WTC11 (cell line): ENCODE results near the gene C16orf54. TPM values are rescaled to one million over a fixed set of nuclear protein-coding genes. Genes with fewer than 3 reads are reported as not detected.
"Not testable (repeated sequence)": the region's sequence is repeated elsewhere in the genome, so short reads cannot be mapped to it uniquely, and the experiment has no call there.

Experiments used
- ATAC-seq: fragments of 200-7000 bp; cut with Tn5 transposase; 2 replicates; pipeline ENCODE4 v1.10.0; 2021; ENCODE audit warnings: mild to moderate bottlenecking, moderate library complexity
- CTCF ChIA-PET: fragments of 300-600 bp; sonication (Branson Sonifier 250); formaldehyde crosslinking; loops from one replicate; lab custom pipeline; 2021; ENCODE audit warnings: antibody characterized with exemption; lab: Charles Lee
- POLR2A ChIA-PET: fragments of 350-600 bp; sonication (Branson Sonifier 250); formaldehyde crosslinking; loops from one replicate; lab custom pipeline; 2021; ENCODE audit warnings: antibody characterized with exemption; lab: Charles Lee
- DNase-seq: peaks from one replicate; pipeline ENCODE4 v3.0.0; 2021; ENCODE audit warnings: low spot score
- H3K27ac Mint-ChIP-seq: 2 replicates; pipeline ENCODE4 v1.8.0; 2021; ENCODE audit warnings: mixed read lengths
- H3K27me3 Mint-ChIP-seq: 2 replicates; pipeline ENCODE4 v1.8.0; 2021; ENCODE audit warnings: low read depth, mild to moderate bottlenecking, moderate library complexity, mixed read lengths
- H3K36me3 Mint-ChIP-seq: 2 replicates; pipeline ENCODE4 v1.8.0; 2021; ENCODE audit warnings: mixed read lengths
- H3K4me1 Mint-ChIP-seq: 2 replicates; pipeline ENCODE4 v1.8.0; 2022; ENCODE audit warnings: mixed read lengths
- H3K4me3 Mint-ChIP-seq: 2 replicates; pipeline ENCODE4 v1.8.0; 2021; ENCODE audit warnings: mild to moderate bottlenecking, moderate library complexity, mixed read lengths
- H3K9me3 Mint-ChIP-seq: 2 replicates; pipeline ENCODE4 v1.8.0; 2021; ENCODE audit warnings: mixed read lengths
- FOXK1 ChIP-seq: sonication (generic); formaldehyde crosslinking; IDR thresholded peaks from 2 replicates; pipeline ENCODE4 v1.8.0; 2022; ENCODE audit warnings: mild to moderate bottlenecking, moderate library complexity, missing genetic modification reagents
- FOXP1 ChIP-seq: sonication (generic); formaldehyde crosslinking; IDR thresholded peaks from 2 replicates; pipeline ENCODE4 v1.8.0; 2022; ENCODE audit warnings: missing genetic modification reagents, mild to moderate bottlenecking, moderate library complexity, borderline replicate concordance
- GTF2I ChIP-seq: fragments of 250-450 bp; sonication (Bioruptor Pico); conservative IDR thresholded peaks from 2 replicates; pipeline ENCODE4 v1.4.0; 2021; ENCODE audit warnings: mild to moderate bottlenecking
- MAX ChIP-seq: sonication (generic); formaldehyde crosslinking; IDR thresholded peaks from 2 replicates; pipeline ENCODE4 v1.8.0; 2022; ENCODE audit warnings: mild to moderate bottlenecking, missing genetic modification reagents
- PREB ChIP-seq: sonication (generic); formaldehyde crosslinking; IDR thresholded peaks from 2 replicates; pipeline ENCODE4 v1.8.1; 2022; ENCODE audit warnings: mild to moderate bottlenecking, missing genetic modification reagents, moderate library complexity, borderline replicate concordance
- SMAD3 ChIP-seq: sonication (generic); formaldehyde crosslinking; IDR thresholded peaks from 2 replicates; pipeline ENCODE4 v1.8.0; 2022; ENCODE audit warnings: missing genetic modification reagents, mild to moderate bottlenecking, borderline replicate concordance
- SP1 ChIP-seq: sonication (generic); formaldehyde crosslinking; conservative IDR thresholded peaks from 2 replicates; pipeline ENCODE4 v1.8.1; 2022; ENCODE audit warnings: missing genetic modification reagents
- TEAD1 ChIP-seq: sonication (generic); formaldehyde crosslinking; IDR thresholded peaks from 2 replicates; pipeline ENCODE4 v1.8.0; 2022; ENCODE audit warnings: mild to moderate bottlenecking, missing genetic modification reagents
- ZNF232 ChIP-seq: sonication (generic); formaldehyde crosslinking; IDR thresholded peaks from 2 replicates; pipeline ENCODE4 v1.8.0; 2022; ENCODE audit warnings: mild to moderate bottlenecking, missing genetic modification reagents
- ZNF263 ChIP-seq: sonication (generic); formaldehyde crosslinking; IDR thresholded peaks from 2 replicates; pipeline ENCODE4 v1.8.1; 2022; ENCODE audit warnings: low read depth, mild to moderate bottlenecking, moderate library complexity, missing genetic modification reagents
- ZNF512 ChIP-seq: sonication (generic); formaldehyde crosslinking; IDR thresholded peaks from 2 replicates; pipeline ENCODE4 v1.8.1; 2022; ENCODE audit warnings: missing genetic modification reagents, borderline replicate concordance
- ZNF532 ChIP-seq: fragments of 250-450 bp; sonication (Bioruptor Pico); IDR thresholded peaks from 2 replicates; pipeline ENCODE4 v1.9.0; 2021; ENCODE audit warnings: mild to moderate bottlenecking, borderline replicate concordance
- ZNF671 ChIP-seq: fragments of 250-450 bp; sonication (Bioruptor Pico); IDR thresholded peaks from 2 replicates; pipeline ENCODE4 v1.8.0; 2021; ENCODE audit warnings: mild to moderate bottlenecking
- total RNA-seq: library from RNA; stranded (reverse); gene quantifications from 3 replicates; pipeline ENCODE4 v1.2.3, GENCODE V29; 2021
- TF ChIP-seq, protein P1 (sequence below): sonication (generic); formaldehyde crosslinking; IDR thresholded peaks from 2 replicates; pipeline ENCODE4 v1.8.1; 2023; ENCODE audit warnings: mild to moderate bottlenecking, missing genetic modification reagents, borderline replicate concordance
- TF ChIP-seq, protein P2 (sequence below): fragments of 200-600 bp; IDR thresholded peaks from 2 replicates; pipeline ENCODE4 v1.8.0; 2022; ENCODE audit warnings: antibody characterized with exemption
- TF ChIP-seq, protein P3 (sequence below): sonication (generic); formaldehyde crosslinking; IDR thresholded peaks from 2 replicates; pipeline ENCODE4 v1.8.1; 2023; ENCODE audit warnings: mild to moderate bottlenecking, missing genetic modification reagents

C16orf54 gene
- total RNA-seq, 1 experiment from 2014 or later = 0.09 TPM

- TF ChIP-seq, protein P1, sequence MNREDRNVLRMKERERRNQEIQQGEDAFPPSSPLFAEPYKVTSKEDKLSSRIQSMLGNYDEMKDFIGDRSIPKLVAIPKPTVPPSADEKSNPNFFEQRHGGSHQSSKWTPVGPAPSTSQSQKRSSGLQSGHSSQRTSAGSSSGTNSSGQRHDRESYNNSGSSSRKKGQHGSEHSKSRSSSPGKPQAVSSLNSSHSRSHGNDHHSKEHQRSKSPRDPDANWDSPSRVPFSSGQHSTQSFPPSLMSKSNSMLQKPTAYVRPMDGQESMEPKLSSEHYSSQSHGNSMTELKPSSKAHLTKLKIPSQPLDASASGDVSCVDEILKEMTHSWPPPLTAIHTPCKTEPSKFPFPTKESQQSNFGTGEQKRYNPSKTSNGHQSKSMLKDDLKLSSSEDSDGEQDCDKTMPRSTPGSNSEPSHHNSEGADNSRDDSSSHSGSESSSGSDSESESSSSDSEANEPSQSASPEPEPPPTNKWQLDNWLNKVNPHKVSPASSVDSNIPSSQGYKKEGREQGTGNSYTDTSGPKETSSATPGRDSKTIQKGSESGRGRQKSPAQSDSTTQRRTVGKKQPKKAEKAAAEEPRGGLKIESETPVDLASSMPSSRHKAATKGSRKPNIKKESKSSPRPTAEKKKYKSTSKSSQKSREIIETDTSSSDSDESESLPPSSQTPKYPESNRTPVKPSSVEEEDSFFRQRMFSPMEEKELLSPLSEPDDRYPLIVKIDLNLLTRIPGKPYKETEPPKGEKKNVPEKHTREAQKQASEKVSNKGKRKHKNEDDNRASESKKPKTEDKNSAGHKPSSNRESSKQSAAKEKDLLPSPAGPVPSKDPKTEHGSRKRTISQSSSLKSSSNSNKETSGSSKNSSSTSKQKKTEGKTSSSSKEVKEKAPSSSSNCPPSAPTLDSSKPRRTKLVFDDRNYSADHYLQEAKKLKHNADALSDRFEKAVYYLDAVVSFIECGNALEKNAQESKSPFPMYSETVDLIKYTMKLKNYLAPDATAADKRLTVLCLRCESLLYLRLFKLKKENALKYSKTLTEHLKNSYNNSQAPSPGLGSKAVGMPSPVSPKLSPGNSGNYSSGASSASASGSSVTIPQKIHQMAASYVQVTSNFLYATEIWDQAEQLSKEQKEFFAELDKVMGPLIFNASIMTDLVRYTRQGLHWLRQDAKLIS (CRISPR knock-in tag) = no peak
- no peak for TF ChIP-seq ZNF232 (CRISPR knock-in tag)
- no peak for TF ChIP-seq SP1 (CRISPR knock-in tag)
- TF ChIP-seq SMAD3 (CRISPR knock-in tag) = no peak
- TF ChIP-seq PREB = no peak
Measured at GRCh38 chr16:29789775-29790182, 44.0 kb upstream of the C16orf54 start (continued).

DNA sequence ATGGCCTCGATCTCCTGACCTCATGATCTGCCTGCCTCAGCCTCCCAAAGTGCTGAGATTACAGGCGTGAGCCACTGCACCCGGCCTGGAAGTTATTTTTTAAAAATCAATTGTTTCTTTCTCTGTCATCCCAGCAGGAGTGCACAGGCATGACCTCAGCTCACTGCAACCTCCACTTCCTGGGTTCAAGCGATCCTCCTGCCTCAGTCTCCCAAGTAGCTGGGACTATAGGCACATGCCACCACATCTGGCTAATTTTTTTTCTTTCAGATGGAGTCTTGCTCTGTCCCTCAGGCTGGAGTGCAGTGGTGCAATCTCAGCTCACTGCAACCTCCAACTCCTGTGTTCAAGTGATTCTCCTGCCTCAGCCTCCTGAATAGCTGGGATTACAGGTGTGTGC, 41.4 kb upstream of the C16orf54 start:
- ATAC-seq, H3K9me3 Mint-ChIP-seq, H3K36me3 Mint-ChIP-seq, H3K27ac Mint-ChIP-seq, DNase-seq, CTCF ChIA-PET, H3K4me3 Mint-ChIP-seq: not testable (repeated sequence)
- peaks cover 36% of the 10 kb centered on the region for H3K27me3 Mint-ChIP-seq
- H3K4me1 Mint-ChIP-seq = peaks cover 36% of the 10 kb centered on the region
- POLR2A ChIA-PET = interaction anchor here (0.7 kb wide), 1 partner anchor 176 kb away, joined by 3 read pairs; no protein-coding TSS in a partner anchor

DNA sequence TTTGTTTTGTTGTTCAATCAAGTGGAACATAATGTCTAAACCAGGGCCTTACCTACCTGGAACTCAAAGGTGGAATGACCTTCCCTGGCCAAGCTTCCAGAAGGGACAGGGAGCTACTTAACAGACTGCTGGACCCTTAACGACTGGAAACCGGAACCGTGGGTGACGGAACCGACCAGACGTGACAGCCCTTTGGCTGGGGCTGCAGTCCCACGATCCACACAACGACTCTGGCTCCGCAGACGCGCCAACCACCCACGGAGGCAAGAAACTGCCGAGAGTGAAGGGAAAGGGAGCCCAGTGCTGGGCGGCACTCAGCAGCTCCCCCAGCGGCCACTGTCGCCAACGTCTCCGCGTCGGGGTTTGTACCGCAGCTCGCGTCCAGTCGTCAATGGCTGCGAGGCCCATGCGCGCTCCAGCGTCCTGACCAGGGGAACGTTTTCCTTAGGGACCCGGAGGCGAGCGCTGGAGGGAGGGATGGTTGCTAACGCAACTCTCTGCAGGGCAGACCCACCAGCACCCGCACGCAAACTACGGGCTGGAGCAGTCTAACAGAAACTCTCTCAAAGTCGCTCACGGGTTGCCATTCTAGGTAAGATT, 39.2 kb upstream of the C16orf54 start:
- ATAC-seq (peak; percentile 95), DNase-seq (peak; percentile 94)
- no peaks in the 10 kb centered on the region for H3K36me3 Mint-ChIP-seq
- H3K4me3 Mint-ChIP-seq = peak overlapping the region; percentile 57
- H3K4me1 Mint-ChIP-seq = peaks cover 26% of the 10 kb centered on the region
- POLR2A ChIA-PET = interaction anchor here (0.7 to 0.9 kb wide), 2 partner anchors 70 to 84 kb away, joined by 3 read pairs; no protein-coding TSS in a partner anchor
- H3K9me3 Mint-ChIP-seq = 0 out of 2 replicates have a peak, but pooled peaks cover 3% of the 10 kb centered on the region
- CTCF ChIA-PET = interaction anchor here (0.6 to 2.6 kb wide), 52 partner anchors 8 to 814 kb away, joined by 3 to 30 read pairs (median 5); partner anchors contain the start of genes ALDOA, C16orf54, CDIPT and PAGR1
- H3K27ac Mint-ChIP-seq = no peak overlapping the region
- H3K27me3 Mint-ChIP-seq = peaks cover 53% of the 10 kb centered on the region
- no peak for TF ChIP-seq GTF2I
- TF ChIP-seq, protein P2, sequence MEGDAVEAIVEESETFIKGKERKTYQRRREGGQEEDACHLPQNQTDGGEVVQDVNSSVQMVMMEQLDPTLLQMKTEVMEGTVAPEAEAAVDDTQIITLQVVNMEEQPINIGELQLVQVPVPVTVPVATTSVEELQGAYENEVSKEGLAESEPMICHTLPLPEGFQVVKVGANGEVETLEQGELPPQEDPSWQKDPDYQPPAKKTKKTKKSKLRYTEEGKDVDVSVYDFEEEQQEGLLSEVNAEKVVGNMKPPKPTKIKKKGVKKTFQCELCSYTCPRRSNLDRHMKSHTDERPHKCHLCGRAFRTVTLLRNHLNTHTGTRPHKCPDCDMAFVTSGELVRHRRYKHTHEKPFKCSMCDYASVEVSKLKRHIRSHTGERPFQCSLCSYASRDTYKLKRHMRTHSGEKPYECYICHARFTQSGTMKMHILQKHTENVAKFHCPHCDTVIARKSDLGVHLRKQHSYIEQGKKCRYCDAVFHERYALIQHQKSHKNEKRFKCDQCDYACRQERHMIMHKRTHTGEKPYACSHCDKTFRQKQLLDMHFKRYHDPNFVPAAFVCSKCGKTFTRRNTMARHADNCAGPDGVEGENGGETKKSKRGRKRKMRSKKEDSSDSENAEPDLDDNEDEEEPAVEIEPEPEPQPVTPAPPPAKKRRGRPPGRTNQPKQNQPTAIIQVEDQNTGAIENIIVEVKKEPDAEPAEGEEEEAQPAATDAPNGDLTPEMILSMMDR = peak; percentile 69
- no peak for TF ChIP-seq ZNF532 (CRISPR knock-in tag)
- TF ChIP-seq FOXP1 = peak; percentile 19; the same call in 1 of the 2 replicates
- TF ChIP-seq MAX (CRISPR knock-in tag) = peak; percentile 87
- TF ChIP-seq ZNF263 = no peak
- TF ChIP-seq ZNF512 = no peak
- TF ChIP-seq ZNF671 = no peak
- TF ChIP-seq, protein P3, sequence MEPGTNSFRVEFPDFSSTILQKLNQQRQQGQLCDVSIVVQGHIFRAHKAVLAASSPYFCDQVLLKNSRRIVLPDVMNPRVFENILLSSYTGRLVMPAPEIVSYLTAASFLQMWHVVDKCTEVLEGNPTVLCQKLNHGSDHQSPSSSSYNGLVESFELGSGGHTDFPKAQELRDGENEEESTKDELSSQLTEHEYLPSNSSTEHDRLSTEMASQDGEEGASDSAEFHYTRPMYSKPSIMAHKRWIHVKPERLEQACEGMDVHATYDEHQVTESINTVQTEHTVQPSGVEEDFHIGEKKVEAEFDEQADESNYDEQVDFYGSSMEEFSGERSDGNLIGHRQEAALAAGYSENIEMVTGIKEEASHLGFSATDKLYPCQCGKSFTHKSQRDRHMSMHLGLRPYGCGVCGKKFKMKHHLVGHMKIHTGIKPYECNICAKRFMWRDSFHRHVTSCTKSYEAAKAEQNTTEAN = no peak
- TF ChIP-seq TEAD1 = peak; percentile 48; the same call in 1 of the 2 replicates
- 0 out of 2 replicates have a peak, but pooled peaks have one; percentile 21 for TF ChIP-seq FOXK1 (CRISPR knock-in tag)
